ENCODE data around the gene NOTCH1. TPM values are rescaled to one million over a fixed set of nuclear protein-coding genes. Genes with fewer than 3 reads are reported as not detected.

The NOTCH1 gene
- total and polyA plus RNA-seq, 2 of the 8 experiments (the other 6 are each of a cell fraction or from before 2014, with no cell fraction given), result 6.9 to 55.6 TPM

GRCh38 chr9:136499071-136499934, 46.5 kb downstream of the NOTCH1 start:
- H2BK20ac ChIP-seq (ENCODE audit: low read length), result no peak overlapping the region
- H4K8ac ChIP-seq (ENCODE audit: extremely low read depth, insufficient read depth, low read length), result no peak overlapping the region; the same call in 1 of the 2 replicates
- H3K27me3 ChIP-seq (replicated peaks in 1 of 4; ENCODE audit: control insufficient read depth in 3 of 4, extremely low read depth in 1 of 4, insufficient read depth in 3 of 4, low read length in 3 of 4), result no peaks in the 10 kb centered on the region
- H3K9ac ChIP-seq (replicated peaks in 1 of 4; ENCODE audit: extremely low read depth in 1 of 4, low read depth in 3 of 4, low read length in 3 of 4), result no peak overlapping the region
- H3K79me2 ChIP-seq (ENCODE audit: control insufficient read depth in 1 of 2, insufficient read depth in 2 of 2, low read length in 2 of 2), result no peaks in the 10 kb centered on the region
- H3K36me3 ChIP-seq (ENCODE audit: control insufficient read depth in 2 of 4, insufficient read depth in 4 of 4, low read length in 3 of 4), result peaks cover 12 to 76% (median 35%) of the 10 kb centered on the region in 4 experiments; a peak in 6 of 8 replicates
- no peak overlapping the region for H2AK5ac ChIP-seq (ENCODE audit: low read depth, low read length)
- H4K91ac ChIP-seq (replicated peaks; ENCODE audit: insufficient read length, low read length), result no peak overlapping the region
- H3K23me2 ChIP-seq (ENCODE audit: low read depth, low read length), result no peaks in the 10 kb centered on the region
- no peaks in the 10 kb centered on the region for H3K79me1 ChIP-seq (ENCODE audit: low read depth, low read length)
- no peak for DNase-seq (ENCODE audit: low read depth in 1 of 2, low spot score in 2 of 2)
- no peak overlapping the region for H3K23ac ChIP-seq (ENCODE audit: insufficient read length)
- no peak overlapping the region for H2BK15ac ChIP-seq (ENCODE audit: low read length)
- no peak overlapping the region for H2AFZ ChIP-seq (ENCODE audit: low read length)
- H4K20me1 ChIP-seq (replicated peaks in 1 of 2; ENCODE audit: control insufficient read depth in 1 of 2, insufficient read depth in 2 of 2, low read length in 2 of 2), result peaks cover 0 to 21% of the 10 kb centered on the region in 2 experiments
- no peak overlapping the region for H3K14ac ChIP-seq (ENCODE audit: insufficient read length)
- ChIA-PET CTCF (ENCODE audit: partially characterized antibody) (interaction anchor here (0.9 to 4.8 kb wide), 7 partner anchors 12 to 146 kb away, joined by 3 to 47 read pairs (median 3); no protein-coding TSS in a partner anchor), POLR2A (ENCODE audit: partially characterized antibody) (interaction anchor here (2.0 kb wide), 1 partner anchor 9 kb away, joined by 6 read pairs; no protein-coding TSS in a partner anchor)
- H3K4me3 ChIP-seq (ENCODE audit: extremely low read depth in 1 of 4, insufficient read depth in 2 of 4, low read depth in 3 of 4, low read length in 4 of 4), result no peak overlapping the region
- H2BK120ac ChIP-seq (replicated peaks; ENCODE audit: low read depth, low read length), result no peak overlapping the region
- peak overlapping the region; percentile 24; the same call in 1 of the 2 replicates for H2BK5ac ChIP-seq (ENCODE audit: low read depth, low read length)
- no peak overlapping the region for H3K4ac ChIP-seq (replicated peaks; ENCODE audit: insufficient read length, low read depth, low read length)
- no peak overlapping the region for H3K27ac ChIP-seq (ENCODE audit: low read depth, low read length)
- FAIRE-seq, result no peak
- H2BK12ac ChIP-seq (ENCODE audit: low read depth, low read length), result no peak overlapping the region
- no peak overlapping the region for H3K4me2 ChIP-seq (ENCODE audit: insufficient read depth in 1 of 2, low read depth in 2 of 2, low read length in 2 of 2)
- H4K5ac ChIP-seq (ENCODE audit: insufficient read length, low read depth, low read length), result no peak overlapping the region
- H3K18ac ChIP-seq (ENCODE audit: extremely low read depth, low read length), result no peak overlapping the region
- no peak for TF ChIP-seq SUZ12 (IDR thresholded peaks at IDR 0.05; ENCODE audit: low read length)
- TF ChIP-seq HDAC2 (IDR thresholded peaks at IDR 0.05; ENCODE audit: borderline replicate concordance in 1 of 2, low read depth in 2 of 2, low read length in 2 of 2), result no peak
- no peak for TF ChIP-seq SP4 (IDR thresholded peaks at IDR 0.05; ENCODE audit: low read length)
- TF ChIP-seq, protein P1, sequence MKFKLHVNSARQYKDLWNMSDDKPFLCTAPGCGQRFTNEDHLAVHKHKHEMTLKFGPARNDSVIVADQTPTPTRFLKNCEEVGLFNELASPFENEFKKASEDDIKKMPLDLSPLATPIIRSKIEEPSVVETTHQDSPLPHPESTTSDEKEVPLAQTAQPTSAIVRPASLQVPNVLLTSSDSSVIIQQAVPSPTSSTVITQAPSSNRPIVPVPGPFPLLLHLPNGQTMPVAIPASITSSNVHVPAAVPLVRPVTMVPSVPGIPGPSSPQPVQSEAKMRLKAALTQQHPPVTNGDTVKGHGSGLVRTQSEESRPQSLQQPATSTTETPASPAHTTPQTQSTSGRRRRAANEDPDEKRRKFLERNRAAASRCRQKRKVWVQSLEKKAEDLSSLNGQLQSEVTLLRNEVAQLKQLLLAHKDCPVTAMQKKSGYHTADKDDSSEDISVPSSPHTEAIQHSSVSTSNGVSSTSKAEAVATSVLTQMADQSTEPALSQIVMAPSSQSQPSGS (IDR thresholded peaks at IDR 0.05; ENCODE audit: low read length), result no peak
- TF ChIP-seq TBP (IDR thresholded peaks at IDR 0.05; ENCODE audit: low read depth, low read length), result no peak
- TF ChIP-seq RAD21 (IDR thresholded peaks at IDR 0.05 in 1 of 2, conservative IDR thresholded peaks at IDR 0.05 in 1 of 2; ENCODE audit: low read depth in 2 of 2, low read length in 2 of 2), result no peak
- no peaks in the 10 kb centered on the region for H3K4me1 ChIP-seq (replicated peaks in 1 of 4; ENCODE audit: control insufficient read depth in 3 of 4, insufficient read depth in 4 of 4, low read length in 3 of 4)
- 91% methylated on average over 31 of the region's 46 CpGs; no CpG with 5 or more reads in 1 of the 2 experiments for WGBS, 2 experiments (ENCODE audit: extremely low coverage in 1 of 2, insufficient coverage in 1 of 2, insufficient read length in 1 of 2, insufficient replicate concordance in 2 of 2, low coverage in 1 of 2, low lambda C conversion rate in 2 of 2, missing lambda C conversion rate in 1 of 2)
- H3K9me3 ChIP-seq (ENCODE audit: insufficient read depth in 2 of 2, low read depth in 1 of 2, low read length in 1 of 2), result no peaks in the 10 kb centered on the region
- H3K56ac ChIP-seq (replicated peaks; ENCODE audit: insufficient read length, low read depth, low read length), result no peak overlapping the region
